ENCODE results near the gene CRIP2.
A peak's percentile ranks its signal among the peaks of the same experiment; 100 is the strongest.

Gene CRIP2

DNA sequence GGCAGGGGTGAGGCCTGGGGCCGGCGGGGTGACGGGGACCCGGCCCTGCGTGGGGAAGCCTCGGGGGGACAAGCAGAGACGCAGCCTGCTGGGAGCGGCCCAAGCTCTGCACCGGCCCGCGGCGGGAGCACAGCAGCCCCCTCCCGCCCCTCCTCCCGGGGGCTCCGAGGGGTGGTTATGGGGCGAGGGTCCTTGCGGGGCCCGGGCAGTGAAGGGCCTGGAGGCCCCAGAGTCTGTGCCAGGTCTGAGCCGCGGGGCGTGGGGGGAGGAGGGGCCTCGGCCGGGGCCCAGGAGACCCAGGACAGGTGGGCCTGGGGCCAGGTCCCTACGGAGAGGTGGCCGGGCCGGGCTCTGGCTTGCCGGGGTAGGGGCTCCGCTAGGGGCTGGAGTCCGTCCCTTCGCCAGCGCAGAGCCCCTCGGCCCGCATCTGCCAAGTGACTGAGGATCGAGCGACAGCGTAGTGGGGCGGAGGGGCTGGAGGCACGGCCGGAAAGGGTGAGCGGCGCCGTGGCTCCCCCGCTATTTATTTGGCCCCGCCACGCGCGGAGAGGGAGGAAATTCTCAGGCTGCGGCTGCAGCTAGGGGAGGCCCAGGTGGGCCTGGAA lies 52.3 kb downstream of the CRIP2 start:
- DNase-seq (ENCODE audit: extremely low read depth, low read depth): no peak

DNA sequence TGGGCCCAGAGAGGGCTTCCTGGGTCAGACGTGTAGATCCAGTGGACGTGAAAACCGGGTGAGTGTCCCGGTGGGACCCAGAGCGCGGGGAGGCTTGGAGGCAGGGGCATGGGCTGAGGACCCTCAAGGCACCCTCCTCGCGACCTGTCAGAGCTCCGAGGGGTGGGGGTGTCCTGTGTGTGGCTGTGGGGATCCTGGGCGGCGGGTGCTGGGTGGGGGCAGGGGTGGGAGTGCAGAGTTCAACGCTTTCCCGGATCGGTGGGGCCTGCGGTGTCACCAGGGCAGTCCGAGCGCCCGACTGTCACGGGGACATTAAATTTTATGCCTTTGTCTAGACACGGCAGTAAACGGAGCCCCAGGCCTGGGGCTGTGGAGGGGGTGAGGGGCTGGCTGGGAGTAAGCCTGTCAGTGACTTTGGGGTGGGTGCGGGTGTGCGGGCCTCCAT lies 52.8 kb downstream of the CRIP2 start:
- TF ChIP-seq, protein P1, sequence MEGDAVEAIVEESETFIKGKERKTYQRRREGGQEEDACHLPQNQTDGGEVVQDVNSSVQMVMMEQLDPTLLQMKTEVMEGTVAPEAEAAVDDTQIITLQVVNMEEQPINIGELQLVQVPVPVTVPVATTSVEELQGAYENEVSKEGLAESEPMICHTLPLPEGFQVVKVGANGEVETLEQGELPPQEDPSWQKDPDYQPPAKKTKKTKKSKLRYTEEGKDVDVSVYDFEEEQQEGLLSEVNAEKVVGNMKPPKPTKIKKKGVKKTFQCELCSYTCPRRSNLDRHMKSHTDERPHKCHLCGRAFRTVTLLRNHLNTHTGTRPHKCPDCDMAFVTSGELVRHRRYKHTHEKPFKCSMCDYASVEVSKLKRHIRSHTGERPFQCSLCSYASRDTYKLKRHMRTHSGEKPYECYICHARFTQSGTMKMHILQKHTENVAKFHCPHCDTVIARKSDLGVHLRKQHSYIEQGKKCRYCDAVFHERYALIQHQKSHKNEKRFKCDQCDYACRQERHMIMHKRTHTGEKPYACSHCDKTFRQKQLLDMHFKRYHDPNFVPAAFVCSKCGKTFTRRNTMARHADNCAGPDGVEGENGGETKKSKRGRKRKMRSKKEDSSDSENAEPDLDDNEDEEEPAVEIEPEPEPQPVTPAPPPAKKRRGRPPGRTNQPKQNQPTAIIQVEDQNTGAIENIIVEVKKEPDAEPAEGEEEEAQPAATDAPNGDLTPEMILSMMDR (IDR thresholded peaks at IDR 0.05; ENCODE audit: low read depth, low read length): no peak
- no peak for DNase-seq (ENCODE audit: extremely low read depth, low read depth)

More for the DNA sequence above, 52.3 kb downstream of the CRIP2 start:
- TF ChIP-seq, protein P1 (IDR thresholded peaks at IDR 0.05; ENCODE audit: low read depth, low read length): no peak

DNA sequence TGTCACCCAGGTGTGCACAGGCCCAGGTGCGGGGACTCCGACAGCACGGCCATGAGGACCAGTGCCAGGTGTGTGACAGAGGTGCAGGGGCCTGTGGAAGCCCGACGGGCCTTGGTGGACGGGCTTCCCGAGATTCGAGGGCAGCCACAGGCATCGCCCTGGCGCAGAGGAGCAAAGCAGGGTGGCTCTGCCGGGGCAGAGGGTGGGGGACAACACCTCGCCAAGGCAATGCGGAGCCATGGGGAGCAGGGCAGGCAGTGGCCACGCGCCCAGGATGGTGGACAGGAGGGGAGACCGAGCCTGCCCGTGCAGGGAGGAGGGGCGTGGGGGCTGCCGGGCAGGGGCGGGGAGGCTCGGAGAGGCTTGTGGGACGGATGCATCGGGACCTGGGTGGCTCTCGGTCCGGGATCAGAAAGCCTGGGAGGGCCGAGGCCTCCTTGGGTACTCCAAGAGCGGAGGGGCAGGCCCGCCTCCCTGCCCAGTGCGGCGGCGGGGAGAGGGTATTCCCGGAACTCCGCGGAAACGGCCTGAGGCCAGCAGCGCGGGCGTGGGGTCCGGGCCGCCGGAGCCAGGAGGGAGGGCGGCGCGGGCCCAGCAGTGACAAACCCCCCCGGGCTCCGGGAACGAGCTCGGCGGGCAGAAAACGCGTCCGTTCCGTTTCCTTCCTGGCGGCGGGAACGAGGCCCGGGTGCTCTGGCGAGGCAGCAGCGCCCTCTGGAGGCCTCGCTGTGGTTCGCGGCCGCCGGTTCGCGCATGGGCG lies 53.4 kb downstream of the CRIP2 start:
- TF ChIP-seq, protein P1 (IDR thresholded peaks at IDR 0.05; ENCODE audit: low read depth, low read length): peak; percentile 63
- peak; percentile 28 for DNase-seq (ENCODE audit: extremely low read depth, low read depth)

DNA sequence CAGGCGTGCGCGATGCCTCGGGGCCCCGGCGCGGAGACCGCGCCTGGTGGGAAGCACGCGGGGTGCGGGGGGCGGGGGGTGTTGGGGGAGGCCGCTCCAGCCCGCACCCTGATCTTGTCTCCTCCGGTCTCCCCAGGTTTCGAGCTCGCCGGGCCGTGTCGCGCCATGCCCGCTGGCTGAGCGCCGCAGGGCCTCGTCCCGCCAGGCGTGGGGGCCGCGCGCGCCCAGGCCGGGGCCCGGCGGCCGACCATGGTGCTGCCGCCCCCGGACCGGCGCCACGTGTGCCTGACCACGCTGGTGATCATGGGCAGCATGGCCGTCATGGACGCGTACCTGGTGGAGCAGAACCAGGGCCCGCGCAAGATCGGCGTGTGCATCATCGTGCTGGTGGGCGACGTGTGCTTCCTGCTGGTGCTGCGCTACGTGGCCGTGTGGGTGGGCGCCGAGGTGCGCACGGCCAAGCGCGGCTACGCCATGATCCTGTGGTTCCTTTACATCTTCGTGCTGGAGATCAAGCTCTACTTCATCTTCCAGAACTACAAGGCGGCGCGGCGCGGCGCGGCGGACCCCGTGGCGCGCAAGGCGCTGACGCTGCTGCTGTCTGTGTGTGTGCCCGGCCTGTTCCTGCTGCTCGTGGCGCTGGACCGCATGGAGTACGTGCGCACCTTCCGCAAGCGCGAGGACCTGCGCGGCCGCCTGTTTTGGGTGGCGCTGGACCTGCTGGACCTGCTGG lies 54.1 kb downstream of the CRIP2 start:
- TF ChIP-seq, protein P1 (IDR thresholded peaks at IDR 0.05; ENCODE audit: low read depth, low read length): no peak
- no peak for DNase-seq (ENCODE audit: extremely low read depth, low read depth)

DNA sequence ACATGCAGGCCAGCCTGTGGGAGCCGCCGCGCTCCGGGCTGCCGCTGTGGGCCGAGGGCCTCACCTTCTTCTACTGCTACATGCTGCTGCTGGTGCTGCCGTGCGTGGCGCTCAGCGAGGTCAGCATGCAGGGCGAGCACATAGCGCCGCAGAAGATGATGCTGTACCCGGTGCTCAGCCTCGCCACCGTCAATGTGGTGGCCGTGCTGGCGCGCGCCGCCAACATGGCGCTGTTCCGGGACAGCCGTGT lies 54.6 kb downstream of the CRIP2 start:
- no peak for DNase-seq (ENCODE audit: extremely low read depth, low read depth)
- TF ChIP-seq, protein P1 (IDR thresholded peaks at IDR 0.05; ENCODE audit: low read depth, low read length): no peak
